ENCODE results near the gene BRINP2.
"Not testable (repeated sequence)": the region's sequence is repeated elsewhere in the genome, so short reads cannot be mapped to it uniquely, and the experiment has no call there.

Gene BRINP2

GRCh38 chr1:177278626-177279390 lies 108.0 kb downstream of the BRINP2 start:
- no peak for DNase-seq

- DNase-seq: no peak
Observed at GRCh38 chr1:177281901-177282300, 111.1 kb downstream of the BRINP2 start.

GRCh38 chr1:177282976-177283375 lies 112.2 kb downstream of the BRINP2 start:
- DNase-seq: no peak

- DNase-seq: no peak
Observed at GRCh38 chr1:177283380-177283779, 112.6 kb downstream of the BRINP2 start.

- DNase-seq: no peak
Observed at GRCh38 chr1:177286396-177286795, 115.6 kb downstream of the BRINP2 start.

- DNase-seq: no peak
Observed at GRCh38 chr1:177287270-177287669, 116.5 kb downstream of the BRINP2 start.

- DNase-seq: no peak
Observed at GRCh38 chr1:177287994-177288393, 117.2 kb downstream of the BRINP2 start.

- no peak for DNase-seq
Observed at GRCh38 chr1:177289532-177289931, 118.8 kb downstream of the BRINP2 start.

GRCh38 chr1:177300431-177300830 lies 129.7 kb downstream of the BRINP2 start:
- no peak for DNase-seq

- DNase-seq: no peak
Observed at GRCh38 chr1:177301425-177302124, 130.8 kb downstream of the BRINP2 start.

- DNase-seq: no peak
Observed at GRCh38 chr1:177302357-177303044, 131.7 kb downstream of the BRINP2 start.

GRCh38 chr1:177305040-177306018 lies 134.6 kb downstream of the BRINP2 start:
- no peak for DNase-seq

- no peak for DNase-seq
Observed at GRCh38 chr1:177306019-177306415, 135.3 kb downstream of the BRINP2 start.

- DNase-seq: no peak
Observed at GRCh38 chr1:177306981-177307380, 136.2 kb downstream of the BRINP2 start.

- DNase-seq: no peak
Observed at GRCh38 chr1:177307771-177308170, 137.0 kb downstream of the BRINP2 start.

- DNase-seq: no peak
Observed at GRCh38 chr1:177309880-177310279, 139.1 kb downstream of the BRINP2 start.

GRCh38 chr1:177310326-177310725 lies 139.6 kb downstream of the BRINP2 start:
- no peak for DNase-seq

- no peak for DNase-seq
Observed at GRCh38 chr1:177311111-177311510, 140.4 kb downstream of the BRINP2 start.

GRCh38 chr1:177311586-177311985 lies 140.8 kb downstream of the BRINP2 start:
- DNase-seq: no peak

GRCh38 chr1:177315261-177315660 lies 144.5 kb downstream of the BRINP2 start:
- DNase-seq: no peak

GRCh38 chr1:177315761-177316160 lies 145.0 kb downstream of the BRINP2 start:
- no peak for DNase-seq

GRCh38 chr1:177321434-177321833 lies 150.7 kb downstream of the BRINP2 start:
- not testable (repeated sequence) for DNase-seq

- DNase-seq: no peak
Observed at GRCh38 chr1:177328251-177328650, 157.5 kb downstream of the BRINP2 start.

All from inflammatory macrophage treated with lipopolysaccharide for 4 hours (primary cell).